K562 (cell line): ENCODE results near the gene CD300H. TPM values are rescaled to one million over a fixed set of nuclear protein-coding genes. Genes with fewer than 3 reads are reported as not detected.

ENCODE experiments used
- ATAC-seq: fragments of 200-7000 bp; cut with Tn5 transposase; 3 replicates; pipeline ENCODE4 v1.9.1; 2020; ENCODE audit warnings: moderate library complexity
- BruUV-seq: library from RNA; stranded (reverse); fragments of 400-500 nt; replicated peaks from 2 replicates; lab custom pipeline; 2021; lab: Mats Ljungman, UMichigan
- CTCF ChIA-PET: fragments of 300-600 bp; formaldehyde crosslinking; extraction: SDS; loops from one replicate; lab custom pipeline; 2021; ENCODE audit warnings: low intra/inter-chr PET ratio; lab: Yijun Ruan, JAX
- POLR2A ChIA-PET: fragments of 300-600, 350-650 bp; sonication (Branson Sonifier 250); formaldehyde crosslinking; extraction: SDS; loops from one replicate; lab custom pipeline; 2021; ENCODE audit warnings: antibody characterized with exemption, inconsistent platforms; lab: Yijun Ruan, JAX
- DNase-seq, 4 experiments: peaks; one replicate each; pipeline versions ENCODE4 v3.0.0 to v3.0.0-alpha.2; 2011 to 2018; ENCODE audit warnings: low spot score in 3 of 4, mixed read lengths in 3 of 4; ENCODE audit errors: extremely low read depth in 1 of 4
- FAIRE-seq: peaks from 2 replicates; lab custom pipeline; 2011; peaks lifted over from hg19 to GRCh38; lab: Jason Lieb, UNC
- H2AFZ ChIP-seq: 2 replicates; pipeline ENCODE4 v1.6.0; 2011; ENCODE audit warnings: low read depth, low read length, control low read depth, inconsistent platforms
- H3K27ac ChIP-seq: fragments of 200-600 bp; 3 replicates; pipeline ENCODE4 v1.8.0; 2011; ENCODE audit warnings: low read depth, mild to moderate bottlenecking, control low read depth, inconsistent platforms, low read length, moderate library complexity, mixed read lengths; ENCODE audit errors: extremely low read depth
- H3K27me3 ChIP-seq, 2 experiments: fragments of 300-600 bp in 1 of 2; 2 replicates in 1 of 2; 3 replicates in 1 of 2; pipeline versions ENCODE4 v1.6.0 to v1.8.0; 2011; ENCODE audit warnings: inconsistent platforms in 2 of 2, low read length in 2 of 2, mild to moderate bottlenecking in 1 of 2, mixed read lengths in 1 of 2, moderate library complexity in 1 of 2; ENCODE audit not compliant: control insufficient read depth in 2 of 2, insufficient read depth in 2 of 2
- H3K36me3 ChIP-seq: fragments of 300-600 bp; 3 replicates; pipeline ENCODE4 v1.8.0; 2011; ENCODE audit warnings: mild to moderate bottlenecking, low read length, inconsistent platforms; ENCODE audit not compliant: control insufficient read depth, insufficient read depth
- H3K4me1 ChIP-seq, 2 experiments: fragments of 200-600 bp in 1 of 2; replicated peaks in 1 of 2; 2 replicates in 1 of 2; 3 replicates in 1 of 2; pipeline versions ENCODE4 v1.5.1 to v1.8.0; 2011; ENCODE audit warnings: inconsistent platforms in 2 of 2, low read length in 2 of 2, mild to moderate bottlenecking in 1 of 2, mixed read lengths in 1 of 2, moderate library complexity in 1 of 2; ENCODE audit not compliant: control insufficient read depth in 2 of 2, insufficient read depth in 2 of 2
- H3K4me2 ChIP-seq: 2 replicates; pipeline ENCODE4 v1.6.1; 2011; ENCODE audit warnings: low read length, control low read depth, inconsistent platforms, mixed read lengths; ENCODE audit not compliant: insufficient read depth
- H3K4me3 ChIP-seq: fragments of 200-600 bp; sonication (generic), shearing (Covaris generic); 2 replicates; pipeline ENCODE4 v1.5.1; 2016; ENCODE audit warnings: control low read depth, inconsistent platforms
- H3K79me2 ChIP-seq: fragments of 200-600 bp; 3 replicates; pipeline ENCODE4 v1.8.0; 2011; ENCODE audit warnings: low read length, inconsistent platforms; ENCODE audit not compliant: control insufficient read depth, insufficient read depth
- H3K9ac ChIP-seq, 2 experiments: 2 replicates each; pipeline versions ENCODE4 v1.6.0 to v1.6.1; 2011; ENCODE audit warnings: low read depth in 2 of 2, low read length in 2 of 2, control low read depth in 1 of 2, inconsistent platforms in 1 of 2, mild to moderate bottlenecking in 1 of 2, mixed read lengths in 1 of 2; ENCODE audit not compliant: insufficient read depth in 1 of 2
- H3K9me1 ChIP-seq: one replicate; pipeline ENCODE4 v1.6.0; 2011; ENCODE audit warnings: inconsistent platforms, mild to moderate bottlenecking, low read length, moderate library complexity; ENCODE audit not compliant: control insufficient read depth, insufficient read depth
- H3K9me3 ChIP-seq: replicated peaks from 2 replicates; pipeline ENCODE4 v1.5.1; 2011; ENCODE audit warnings: low read depth, low read length, inconsistent platforms; ENCODE audit not compliant: control insufficient read depth, insufficient read depth
- H4K20me1 ChIP-seq: replicated peaks from 2 replicates; pipeline ENCODE4 v1.6.1; 2011; ENCODE audit warnings: low read length, inconsistent platforms, mixed read lengths; ENCODE audit not compliant: control insufficient read depth, insufficient read depth
- DACH1 ChIP-seq: fragments of 450-650 bp; IDR thresholded peaks from 2 replicates; pipeline ENCODE4 v1.6.1; 2018; ENCODE audit not compliant: partially characterized antibody
- ELK1 ChIP-seq: sonication (generic); formaldehyde crosslinking; IDR thresholded peaks from 2 replicates; pipeline ENCODE4 v1.8.1; 2022; ENCODE audit warnings: missing genetic modification reagents
- HMGN3 ChIP-seq: IDR thresholded peaks from 2 replicates; pipeline ENCODE4 v1.6.1; 2011; ENCODE audit warnings: borderline replicate concordance, low read depth, mild to moderate bottlenecking, mixed read lengths, low read length; ENCODE audit not compliant: insufficient read length; ENCODE audit errors: extremely low read depth
- KLF6 ChIP-seq: fragments of 250-450 bp; sonication (Bioruptor Pico); IDR thresholded peaks from 2 replicates; pipeline ENCODE4 v1.4.0; 2020; ENCODE audit warnings: mild to moderate bottlenecking, moderate library complexity, borderline replicate concordance
- NEUROD1 ChIP-seq: fragments of 150-350 bp; IDR thresholded peaks from 2 replicates; pipeline ENCODE4 v1.6.1; 2014; ENCODE audit warnings: borderline replicate concordance, low read length, low read depth; ENCODE audit not compliant: partially characterized antibody
- NKRF ChIP-seq: fragments of 450-650 bp; IDR thresholded peaks from 2 replicates; pipeline ENCODE4 v1.6.1; 2016; ENCODE audit warnings: borderline replicate concordance
- RFX1 ChIP-seq: fragments of 450-650 bp; IDR thresholded peaks from 2 replicates; pipeline ENCODE4 v1.6.1; 2016; ENCODE audit warnings: mild to moderate bottlenecking, moderate library complexity
- SIX5 ChIP-seq, 2 experiments: IDR thresholded peaks; 2 replicates each; pipeline ENCODE4 v1.6.1; 2011; ENCODE audit warnings: low read length in 2 of 2, borderline replicate concordance in 1 of 2, low read depth in 1 of 2, mild to moderate bottlenecking in 1 of 2, moderate library complexity in 1 of 2; ENCODE audit not compliant: insufficient read depth in 1 of 2
- THRB ChIP-seq: fragments of 450-650 bp; formaldehyde crosslinking; conservative IDR thresholded peaks from 2 replicates; pipeline ENCODE4 v1.4.0; 2022; ENCODE audit warnings: mild to moderate bottlenecking, missing genetic modification characterization
- ZBTB17 ChIP-seq: fragments of 450-650 bp; formaldehyde crosslinking; IDR thresholded peaks from 2 replicates; pipeline ENCODE4 v1.4.0; 2020; ENCODE audit warnings: mild to moderate bottlenecking
- ZNF174 ChIP-seq: fragments of 250-450 bp; sonication (Bioruptor Pico); IDR thresholded peaks from 2 replicates; pipeline ENCODE4 v1.4.0; 2020; ENCODE audit warnings: mild to moderate bottlenecking
- ZNF316 ChIP-seq: fragments of 450-650 bp; IDR thresholded peaks from 2 replicates; pipeline ENCODE4 v1.6.1; 2016
- ZNF324 ChIP-seq: fragments of 250-450 bp; sonication (Bioruptor Pico); IDR thresholded peaks from 2 replicates; pipeline ENCODE4 v1.4.0; 2020; ENCODE audit warnings: mild to moderate bottlenecking
- ZNF512 ChIP-seq: IDR thresholded peaks from 2 replicates; pipeline ENCODE4 v1.6.1; 2016; ENCODE audit warnings: missing genetic modification characterization, missing compliant biosample characterization
- ZNF77 ChIP-seq: fragments of 250-450 bp; sonication (Bioruptor Pico); IDR thresholded peaks from 2 replicates; pipeline ENCODE4 v1.5.0; 2020
- WGBS: fragments of 100-300 bp; shearing (Covaris generic); methylation state at CpG from one replicate; pipeline ENCODE4 v1.1.6; 2016; ENCODE audit warnings: low coverage, mixed read lengths; ENCODE audit not compliant: insufficient coverage; ENCODE audit errors: missing lambda C conversion rate; 5-methylcytosine and 5-hydroxymethylcytosine counted together
- in situ Hi-C: fragments of 300-500 bp; cut with MboI; formaldehyde crosslinking; loops from 4 replicates; pipeline ENCODE4 v1.15.0; 2018; ENCODE audit warnings: inconsistent platforms, mixed read lengths
- intact Hi-C: fragments of 100-400 bp; cut with micrococcal nuclease; formaldehyde crosslinking; loops from 2 replicates; pipeline ENCODE4 v1.14.2; 2022
- polyA plus RNA-seq, 8 experiments: library from polyadenylated mRNA; depleted of rRNA in 4 of 8; stranded (reverse) in 5 of 8; unstranded in 3 of 8; fragments of >200 nt; fragmentation: Nextera tagmentation in 2 of 8; fragmentation: Illumina TruSeq in 1 of 8; extraction: Ambion mirVana in 2 of 8; extraction: Trizol in 1 of 8; gene quantifications; 2 replicates each; pipeline versions ENCODE4 v1.2.1 to v1.2.3, GENCODE V29; 2011 to 2014; ENCODE audit warnings: inconsistent platforms in 1 of 8, missing spikeins in 1 of 8
- total RNA-seq, 7 experiments: library from RNA; depleted of rRNA in 6 of 7; stranded (reverse); fragments of >200 nt in 6 of 7; fragmentation: Illumina TruSeq in 2 of 7; extraction: Trizol in 2 of 7; gene quantifications; 2 replicates each; pipeline versions ENCODE4 v1.2.1 to v1.2.3, GENCODE V29; 2011 to 2021; ENCODE audit warnings: low replicate concordance in 1 of 7

Gene CD300H
- total and polyA plus RNA-seq, 9 of the 15 experiments (the other 6 are each of a cell fraction or from before 2014, with no cell fraction given) = not detected

GRCh38 chr17:74539281-74539820, 28.0 kb downstream of the CD300H start:
- H3K27ac ChIP-seq = no peak overlapping the region
- peaks cover 0 to 55% of the 10 kb centered on the region in 2 experiments; a peak in 3 of 5 replicates for H3K27me3 ChIP-seq
- WGBS = 0% methylated on average over 10 of the region's 10 CpGs

More at GRCh38 chr17:74539281-74539820, 28.0 kb downstream of the CD300H start:
- in situ Hi-C loops = no loop called here
- Histone ChIP-seq H3K4me1 (no peaks in the 10 kb centered on the region), H4K20me1 (no peaks in the 10 kb centered on the region; the same call in 1 of the 2 replicates), H3K9ac (no peak overlapping the region), H3K9me1 (no peaks in the 10 kb centered on the region), H3K36me3 (no peaks in the 10 kb centered on the region), H3K4me3 (no peak overlapping the region), H3K9me3 (no peaks in the 10 kb centered on the region), H2AFZ (no peak overlapping the region), H3K4me2 (no peak overlapping the region), H3K79me2 (no peaks in the 10 kb centered on the region)
- FAIRE-seq = no peak
- no TSS peak for BruUV-seq
- DNase-seq = no peak
- ChIA-PET CTCF (no interaction called here), POLR2A (interaction anchor here (0.5 kb wide), 1 partner anchor 203 kb away, joined by 3 read pairs; no protein-coding TSS in a partner anchor)
- intact Hi-C loops = no loop called here
- TF ChIP-seq NKRF (no peak), KLF6 (no peak), RFX1 (no peak), SIX5 (IDR thresholded peaks at IDR 0.05; ENCODE audit: borderline replicate concordance in 1 of 2, insufficient read depth in 1 of 2, low read depth in 1 of 2, low read length in 2 of 2) (no peak), DACH1 (no peak), ZNF324 (CRISPR knock-in tag) (no peak), THRB (CRISPR knock-in tag) (no peak), HMGN3 (no peak), ZNF316 (no peak), ZNF174 (CRISPR knock-in tag) (no peak), ELK1 (CRISPR knock-in tag) (no peak), ZNF512 (tag) (no peak), NEUROD1 (no peak), ZBTB17 (no peak), ZNF77 (CRISPR knock-in tag) (no peak)
- ATAC-seq = no peak
